ENCODE results near the gene VCAM1. TPM values are rescaled to one million over a fixed set of nuclear protein-coding genes. Genes with fewer than 3 reads are reported as not detected.

Gene VCAM1
- total RNA-seq, 1 donor from 2014 or later, result 2.1 TPM

GRCh38 chr1:100769906-100770646 is 50.5 kb downstream of the VCAM1 start:
- H3K27ac ChIP-seq, result no peak overlapping the region
- Mint-ChIP-seq H3K4me1 (no peaks in the 10 kb centered on the region), H3K4me3 (no peak overlapping the region), H3K36me3 (no peaks in the 10 kb centered on the region), H3K9me3 (no peaks in the 10 kb centered on the region), H3K27ac (no peak overlapping the region), H3K27me3 (ENCODE audit: insufficient read depth, low read depth) (no peaks in the 10 kb centered on the region)
- H4K20me1 ChIP-seq (ENCODE audit: low read depth), result no peaks in the 10 kb centered on the region
- no peaks in the 10 kb centered on the region for H3K79me2 ChIP-seq (ENCODE audit: low read depth)
- no peak for DNase-seq (ENCODE audit: low spot score)
- no peak overlapping the region for H3K4me3 ChIP-seq
- H3K9ac ChIP-seq, result no peak overlapping the region
- TF ChIP-seq EZH2 (IDR thresholded peaks at IDR 0.05) (no peak), CTCF (IDR thresholded peaks at IDR 0.05) (no peak), EZH2phosphoT487 (IDR thresholded peaks at IDR 0.05) (no peak)
- H3K36me3 ChIP-seq, result no peaks in the 10 kb centered on the region
- no peaks in the 10 kb centered on the region for H3K4me1 ChIP-seq
- no peak overlapping the region for H3K4me2 ChIP-seq
- H2AFZ ChIP-seq (replicated peaks), result no peak overlapping the region
- H3K27me3 ChIP-seq, result no peaks in the 10 kb centered on the region
- H3F3A ChIP-seq (ENCODE audit: low read depth), result no peaks in the 10 kb centered on the region
- H3K9me3 ChIP-seq (ENCODE audit: low read depth), result no peaks in the 10 kb centered on the region

GRCh38 chr1:100773444-100773843 is 53.9 kb downstream of the VCAM1 start:
- H2AFZ ChIP-seq (replicated peaks), result no peak overlapping the region
- H3K27ac ChIP-seq, result no peak overlapping the region
- H3F3A ChIP-seq (ENCODE audit: low read depth), result no peaks in the 10 kb centered on the region
- no peaks in the 10 kb centered on the region for H3K36me3 ChIP-seq
- no peaks in the 10 kb centered on the region for H3K27me3 ChIP-seq
- TF ChIP-seq EZH2phosphoT487 (IDR thresholded peaks at IDR 0.05) (no peak), CTCF (IDR thresholded peaks at IDR 0.05) (no peak), EZH2 (IDR thresholded peaks at IDR 0.05) (no peak)
- no peak for DNase-seq (ENCODE audit: low spot score)
- no peaks in the 10 kb centered on the region for H3K79me2 ChIP-seq (ENCODE audit: low read depth)
- H3K4me3 ChIP-seq, result no peak overlapping the region
- no peaks in the 10 kb centered on the region for H4K20me1 ChIP-seq (ENCODE audit: low read depth)
- H3K4me3 Mint-ChIP-seq, result no peak overlapping the region
- peaks cover 7% of the 10 kb centered on the region for H3K4me1 ChIP-seq
- H3K4me2 ChIP-seq, result no peak overlapping the region
- H3K4me1 Mint-ChIP-seq, result peaks cover 7% of the 10 kb centered on the region
- no peaks in the 10 kb centered on the region for H3K36me3 Mint-ChIP-seq
- no peaks in the 10 kb centered on the region for H3K9me3 Mint-ChIP-seq
- H3K27me3 Mint-ChIP-seq (ENCODE audit: insufficient read depth, low read depth), result no peaks in the 10 kb centered on the region
- H3K27ac Mint-ChIP-seq, result no peak overlapping the region
- no peak overlapping the region for H3K9ac ChIP-seq
- no peaks in the 10 kb centered on the region for H3K9me3 ChIP-seq (ENCODE audit: low read depth)

GRCh38 chr1:100774370-100774769 is 54.8 kb downstream of the VCAM1 start:
- Histone ChIP-seq H3K4me3 (no peak overlapping the region), H3K27ac (no peak overlapping the region), H4K20me1 (ENCODE audit: low read depth) (no peaks in the 10 kb centered on the region), H3K36me3 (no peaks in the 10 kb centered on the region), H3K4me2 (no peak overlapping the region), H2AFZ (replicated peaks) (no peak overlapping the region), H3K4me1 (peaks cover 7% of the 10 kb centered on the region), H3K9ac (no peak overlapping the region), H3K27me3 (no peaks in the 10 kb centered on the region), H3F3A (ENCODE audit: low read depth) (no peaks in the 10 kb centered on the region), H3K9me3 (ENCODE audit: low read depth) (no peaks in the 10 kb centered on the region), H3K79me2 (ENCODE audit: low read depth) (no peaks in the 10 kb centered on the region)
- Mint-ChIP-seq H3K4me1 (peaks cover 7% of the 10 kb centered on the region), H3K27ac (no peak overlapping the region), H3K4me3 (no peak overlapping the region), H3K27me3 (ENCODE audit: insufficient read depth, low read depth) (no peaks in the 10 kb centered on the region), H3K36me3 (no peaks in the 10 kb centered on the region), H3K9me3 (no peaks in the 10 kb centered on the region)
- TF ChIP-seq EZH2 (IDR thresholded peaks at IDR 0.05), result no peak
- TF ChIP-seq EZH2phosphoT487 (IDR thresholded peaks at IDR 0.05), result no peak
- TF ChIP-seq CTCF (IDR thresholded peaks at IDR 0.05), result no peak
- no peak for DNase-seq (ENCODE audit: low spot score)
